Raji (cell line): ENCODE measurements around the gene SCAMP2.

Experiments
- POLR2A ChIP-seq: IDR thresholded peaks from 2 replicates; pipeline ENCODE4 v1.6.1; 2011; ENCODE audit warnings: low read depth, low read length, control low read depth; ENCODE audit not compliant: insufficient read depth

The SCAMP2 gene

DNA sequence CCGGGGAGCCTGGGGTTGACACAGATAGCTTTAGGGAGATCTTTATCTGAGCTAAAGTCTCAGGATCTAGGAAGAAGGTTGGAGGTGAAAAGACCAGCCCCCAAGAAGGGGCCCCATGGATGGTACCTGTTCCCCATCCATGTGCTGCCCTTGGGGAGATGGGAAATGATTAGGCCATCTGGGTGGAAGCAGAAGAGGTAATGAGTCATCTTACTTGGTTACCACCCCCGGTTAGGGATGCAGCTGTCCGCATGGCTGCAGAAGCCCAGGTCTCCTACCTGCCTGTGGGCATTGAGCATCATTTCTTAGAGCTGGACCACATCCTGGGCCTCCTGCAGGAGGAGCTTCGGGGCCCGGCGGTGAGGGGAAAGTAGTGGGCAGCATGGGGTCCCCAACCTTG lies 49.8 kb downstream of the SCAMP2 start:
- no peak for TF ChIP-seq POLR2A

DNA sequence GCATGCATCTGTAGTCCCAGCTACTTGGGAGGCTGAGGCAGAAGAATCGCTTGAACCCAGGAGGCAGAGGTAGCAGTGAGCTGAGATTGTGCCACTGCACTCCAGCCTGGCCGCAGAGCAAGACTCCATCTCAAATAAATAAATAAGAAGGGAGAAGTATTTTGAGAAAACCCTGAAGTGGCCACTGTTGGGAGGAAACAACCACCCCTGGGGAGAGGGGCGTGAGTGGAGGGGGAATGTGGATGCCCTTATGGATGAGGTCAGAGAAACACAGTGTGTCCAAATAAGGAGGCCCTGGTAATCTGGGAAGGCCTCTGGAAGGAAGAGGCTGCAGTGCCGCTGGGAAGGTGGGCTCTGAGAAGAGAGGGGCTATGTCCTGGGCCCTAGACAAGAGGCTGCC lies 50.9 kb downstream of the SCAMP2 start:
- TF ChIP-seq POLR2A: no peak

DNA sequence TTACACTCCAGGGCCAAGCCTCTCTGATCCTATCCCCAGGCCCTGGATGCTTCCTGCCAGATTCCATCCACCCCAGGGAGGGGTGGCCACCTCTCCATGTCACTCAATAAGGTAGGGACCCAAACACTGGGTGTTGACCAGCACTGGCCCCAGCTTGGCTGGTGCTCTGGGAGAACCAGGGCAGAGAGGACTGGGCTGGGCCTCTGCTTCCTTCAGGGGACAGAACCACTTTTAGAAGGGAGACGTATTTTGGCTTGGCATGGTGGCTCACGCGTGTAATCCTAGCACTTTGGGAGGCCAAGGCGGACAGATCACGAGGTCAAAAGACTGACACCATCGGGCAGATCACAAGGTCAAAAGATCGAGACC lies 51.4 kb downstream of the SCAMP2 start:
- no peak for TF ChIP-seq POLR2A

DNA sequence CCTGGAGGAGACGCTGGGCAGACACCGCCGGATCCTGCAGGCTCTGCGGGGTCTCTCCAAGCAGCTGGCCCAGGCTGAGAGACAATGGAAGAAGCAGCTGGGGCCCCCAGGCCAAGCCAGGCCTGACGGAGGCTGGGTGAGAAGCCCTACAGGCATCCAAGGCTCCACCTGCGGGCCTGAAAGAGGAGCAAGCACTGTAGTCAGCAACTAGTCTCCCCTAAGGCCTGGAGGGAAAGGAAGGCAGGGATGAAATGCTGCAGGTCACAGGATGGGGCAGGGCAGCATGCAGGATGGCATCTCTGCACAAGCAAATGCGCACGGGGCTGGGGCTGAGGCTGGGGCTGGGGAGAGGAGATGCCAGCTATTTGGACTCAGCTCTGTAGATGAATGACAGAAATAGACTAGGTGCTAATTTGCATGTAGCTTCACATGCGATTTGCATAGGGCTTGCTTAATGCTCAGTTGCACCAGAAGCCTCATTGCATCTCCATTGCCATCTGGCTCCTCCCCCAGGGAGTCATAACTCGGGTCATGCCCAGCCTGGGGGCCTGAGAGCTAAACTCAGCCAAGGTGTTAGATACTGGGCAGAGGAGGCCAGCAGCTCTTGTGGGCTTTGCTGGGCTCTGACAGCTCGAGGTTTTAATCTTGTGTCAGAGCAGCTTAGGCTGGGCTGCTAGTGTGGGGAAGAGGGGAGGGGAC lies 51.9 kb downstream of the SCAMP2 start:
- peak; percentile 89 for TF ChIP-seq POLR2A

DNA sequence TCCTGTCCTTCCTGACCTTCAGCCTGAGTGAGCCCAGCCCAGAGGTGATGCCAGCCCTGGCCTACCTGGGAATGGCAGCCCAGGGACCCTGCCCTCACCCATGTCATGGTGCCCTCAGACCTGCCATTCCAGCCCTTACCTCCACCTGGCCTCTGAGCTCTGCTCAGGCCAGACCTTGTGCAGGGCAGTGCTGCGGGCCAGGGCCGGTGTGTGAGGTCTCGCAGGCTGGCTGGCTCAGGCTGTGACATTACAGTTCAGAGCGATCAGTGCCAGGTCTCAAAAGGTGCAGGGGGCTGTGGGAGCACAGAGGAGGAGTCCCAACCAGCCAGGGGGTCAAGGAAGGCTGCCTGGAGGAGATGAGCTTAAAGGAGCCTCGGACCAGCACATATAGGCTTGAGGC lies 53.1 kb downstream of the SCAMP2 start:
- no peak for TF ChIP-seq POLR2A

DNA sequence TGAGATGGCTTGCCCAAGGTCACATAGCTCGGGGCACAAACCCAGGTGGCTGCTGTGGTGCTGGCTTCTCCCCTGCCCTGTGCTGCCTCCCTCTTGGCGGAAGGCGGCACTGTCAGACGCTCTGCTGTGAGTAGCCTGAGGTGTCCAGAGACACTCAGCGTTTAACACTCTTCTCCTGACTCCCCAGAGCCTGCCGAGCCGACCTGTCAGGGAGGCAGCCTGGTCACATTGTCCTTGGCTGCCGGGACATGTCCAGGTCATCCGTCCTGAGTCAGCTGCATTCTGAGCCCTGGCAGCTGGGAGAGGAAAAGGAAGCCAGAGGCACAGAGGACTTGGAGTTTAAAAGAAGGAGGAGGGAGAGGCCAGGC lies 55.8 kb downstream of the SCAMP2 start:
- TF ChIP-seq POLR2A: no peak

DNA sequence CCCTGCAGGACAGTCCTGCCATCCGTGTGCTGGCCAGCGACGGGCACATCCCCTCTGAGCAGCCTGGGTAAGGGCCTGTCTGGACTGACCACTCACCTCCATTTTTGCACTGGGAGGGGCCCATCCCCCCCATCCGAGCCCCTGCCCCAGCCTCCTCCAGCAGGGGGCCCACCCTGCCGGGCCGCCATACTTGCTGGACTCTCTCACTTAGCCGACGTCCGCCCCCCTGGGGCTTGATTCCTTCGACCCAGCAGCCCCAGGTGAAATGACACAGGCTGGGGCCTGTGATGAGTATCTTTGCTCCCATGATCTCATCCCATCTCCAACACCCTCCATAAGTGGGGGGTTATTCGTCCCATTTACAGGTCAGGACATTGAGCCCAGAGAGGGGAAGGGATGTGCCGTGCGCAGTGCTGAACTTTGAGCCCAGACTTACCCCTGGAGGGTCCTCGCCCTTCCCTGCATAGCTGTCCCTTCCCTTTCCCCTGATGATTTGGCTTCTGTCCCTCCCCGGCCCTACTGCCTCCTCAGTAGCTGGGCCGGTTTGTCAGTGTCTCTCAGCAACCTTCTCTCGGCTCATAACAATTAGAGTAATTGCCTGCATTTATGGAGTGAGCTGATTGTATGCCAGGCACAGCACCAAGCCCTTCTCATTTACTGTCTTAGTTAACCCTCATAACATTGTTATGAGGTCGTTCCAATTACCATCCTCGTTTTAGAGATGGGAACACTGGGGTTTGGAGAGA lies 56.4 kb downstream of the SCAMP2 start:
- no peak for TF ChIP-seq POLR2A

DNA sequence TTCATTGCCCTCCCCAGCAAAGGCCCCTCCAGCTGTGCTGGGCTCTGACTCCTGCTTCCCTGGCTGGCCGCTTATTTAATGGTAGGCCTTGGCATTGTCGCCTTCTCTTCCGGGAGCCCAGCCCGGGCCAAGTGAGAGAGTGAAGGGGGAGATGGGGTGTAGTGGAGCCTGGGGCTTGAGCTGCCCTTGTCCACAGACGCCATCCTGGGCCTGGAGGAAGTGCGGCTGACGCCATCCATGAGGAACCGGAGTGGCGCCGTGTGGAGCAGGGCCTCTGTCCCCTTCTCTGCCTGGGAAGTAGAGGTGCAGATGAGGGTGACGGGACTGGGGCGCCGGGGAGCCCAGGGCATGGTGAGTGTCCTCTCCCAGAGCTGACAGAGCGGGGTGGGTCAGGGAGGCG lies 57.2 kb downstream of the SCAMP2 start:
- TF ChIP-seq POLR2A: no peak

DNA sequence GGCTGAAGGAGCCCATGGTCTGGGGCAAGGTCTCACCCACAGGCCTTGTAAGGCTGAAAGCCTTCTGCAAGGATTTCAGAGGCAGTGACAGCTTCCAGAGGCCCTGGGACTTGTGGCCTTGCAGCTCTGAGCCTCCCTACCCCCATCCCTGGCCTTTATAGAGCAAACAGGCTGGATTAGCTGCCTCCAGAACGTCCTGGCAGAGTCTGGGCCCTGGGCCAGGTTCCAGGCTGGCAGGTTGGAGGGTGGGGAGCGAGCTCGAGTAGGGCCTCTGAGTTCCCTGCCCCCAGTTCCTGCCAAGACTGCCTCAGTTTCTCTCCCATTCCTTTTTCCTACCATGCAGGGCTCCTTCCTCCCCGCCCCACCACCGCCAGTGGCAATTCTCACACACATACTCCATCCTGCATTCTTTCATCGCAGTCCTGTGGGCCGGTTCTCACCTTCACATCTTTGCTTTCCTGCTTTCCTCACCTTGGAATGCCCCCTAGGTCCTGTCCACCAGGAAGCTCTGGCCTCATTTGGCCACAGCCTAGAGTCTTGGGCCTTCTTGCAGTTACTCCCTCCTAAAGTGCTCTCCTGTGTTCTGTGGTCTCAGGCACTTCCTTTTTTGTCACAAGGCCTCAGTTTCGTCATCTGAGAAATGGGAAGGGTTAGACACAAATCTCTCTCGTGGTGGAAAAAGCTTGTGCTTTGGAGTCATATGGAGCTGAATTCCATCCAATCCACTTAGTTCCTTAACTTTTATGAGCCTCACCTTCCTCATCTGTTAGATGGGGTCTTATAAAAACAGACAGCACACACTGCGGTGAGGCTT lies 57.8 kb downstream of the SCAMP2 start:
- TF ChIP-seq POLR2A: no peak

DNA sequence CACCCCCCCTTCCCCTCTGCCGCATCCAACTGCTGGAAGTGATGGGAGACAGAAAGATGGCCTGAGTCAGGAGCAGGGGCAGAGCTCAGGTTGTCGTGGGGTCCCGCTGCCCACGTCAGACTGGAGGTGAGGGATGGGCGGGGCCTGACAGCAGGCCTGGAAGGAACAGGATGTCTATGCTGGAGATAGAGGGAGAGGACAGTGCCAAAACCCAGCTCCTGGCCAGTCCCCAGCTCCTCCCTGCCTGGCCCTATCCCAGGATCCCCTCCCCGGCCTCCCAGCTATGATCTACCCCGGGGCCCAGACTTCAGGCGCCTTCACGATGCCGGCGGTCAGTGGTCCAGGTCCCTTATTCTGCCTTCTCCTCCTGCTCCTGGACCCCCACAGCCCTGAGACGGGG lies 60.6 kb downstream of the SCAMP2 start, which contains the start of gene LMAN1L:
Gene LMAN1L, plus strand, starts transcription at position 303 of the 400 bp plus-strand sequence. Its CDS starts 20 bp downstream, at position 323.
- no peak for TF ChIP-seq POLR2A

DNA sequence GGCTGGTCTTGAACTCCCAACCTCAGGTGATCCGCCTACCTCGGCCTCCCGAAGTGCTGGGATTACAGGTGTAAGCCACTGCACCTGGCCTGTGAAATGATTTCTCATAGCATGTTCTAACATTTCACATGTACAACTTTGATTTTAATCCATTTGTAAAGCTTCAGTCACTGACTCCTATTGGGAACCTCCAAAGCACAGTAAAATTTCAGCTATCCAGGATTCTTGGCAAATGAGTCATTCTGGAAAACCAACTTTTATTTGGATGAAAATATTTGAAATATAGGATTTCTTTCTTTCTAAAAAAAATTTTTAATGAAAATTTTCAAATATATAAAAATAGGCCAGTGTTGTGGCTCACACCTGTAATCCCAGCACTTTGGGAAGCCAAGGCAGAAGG lies 63.2 kb downstream of the SCAMP2 start:
- no peak for TF ChIP-seq POLR2A

DNA sequence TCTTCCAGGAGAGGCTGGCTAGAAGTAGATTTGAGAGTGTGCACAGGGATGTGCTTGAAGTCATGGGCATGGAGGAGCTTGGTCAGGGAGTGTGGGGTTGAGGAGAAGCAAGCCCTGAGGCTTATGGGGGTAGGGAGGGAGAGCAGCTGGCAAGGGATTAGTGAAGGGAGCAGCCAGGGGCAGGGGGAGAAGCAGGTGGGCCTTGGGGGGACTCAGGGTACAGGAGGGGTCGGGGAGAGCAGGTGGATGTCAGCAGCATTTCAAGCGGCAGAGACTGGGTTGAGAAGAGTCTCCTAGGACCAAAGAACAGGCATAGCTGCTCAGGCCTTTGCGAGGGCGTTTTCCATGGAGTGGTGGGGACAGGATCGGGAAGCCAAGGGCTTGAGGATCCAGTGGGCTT lies 63.9 kb downstream of the SCAMP2 start:
- no peak for TF ChIP-seq POLR2A

DNA sequence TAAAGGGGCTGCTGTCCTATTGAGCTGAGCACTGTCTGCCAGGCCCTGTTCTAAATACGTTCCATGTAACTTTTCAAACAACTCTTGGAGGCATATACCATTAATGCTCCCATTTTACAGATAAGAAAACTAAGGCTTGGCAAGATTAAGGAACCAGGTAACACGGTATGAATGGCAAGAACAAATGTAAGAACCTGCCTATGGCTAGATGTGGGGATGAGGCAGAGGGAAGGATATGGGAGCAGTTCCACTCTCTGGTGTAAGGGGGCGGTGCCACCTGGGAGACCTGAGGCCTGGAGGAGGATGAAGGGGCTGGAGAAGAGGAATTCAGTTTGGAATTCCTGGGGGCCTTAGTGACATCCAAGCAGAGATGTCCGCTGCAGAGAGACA lies 64.3 kb downstream of the SCAMP2 start:
- no peak for TF ChIP-seq POLR2A

DNA sequence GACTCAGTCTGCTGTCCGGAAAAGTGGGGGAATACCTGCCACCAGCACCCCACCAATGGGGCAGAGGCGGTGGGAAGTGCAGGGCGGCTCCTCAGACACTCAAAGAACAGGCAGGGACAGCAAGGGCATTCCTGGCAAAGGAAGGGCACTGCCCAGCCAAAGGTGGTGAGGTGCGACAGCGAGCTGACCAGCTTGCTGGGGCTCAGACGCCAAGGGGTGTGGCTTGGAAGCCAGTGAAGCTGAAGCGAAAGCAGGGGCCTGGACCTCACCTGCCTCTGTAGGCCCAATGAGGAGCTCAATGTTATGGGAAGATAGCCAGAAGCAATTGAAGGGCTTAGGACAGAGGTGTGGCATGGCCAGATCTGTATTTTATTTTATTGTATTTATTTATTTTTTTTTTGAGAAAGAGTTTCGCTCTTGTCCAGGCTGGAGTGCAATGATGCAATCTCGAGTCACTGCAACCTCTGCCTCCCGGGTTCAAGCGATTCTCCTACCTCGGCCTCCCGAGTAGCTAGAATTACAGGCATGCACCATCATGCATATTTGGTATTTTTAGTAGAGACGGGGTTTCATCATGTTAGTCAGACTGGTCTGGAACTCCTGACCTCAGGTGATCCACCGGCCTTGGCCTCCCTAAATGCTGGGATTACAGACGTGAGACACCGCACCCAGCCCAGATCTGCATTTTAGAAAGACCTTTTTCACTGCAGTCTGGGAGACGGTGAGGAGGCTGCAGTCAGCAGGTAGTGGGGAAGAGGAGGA lies 64.9 kb downstream of the SCAMP2 start:
- TF ChIP-seq POLR2A: no peak

DNA sequence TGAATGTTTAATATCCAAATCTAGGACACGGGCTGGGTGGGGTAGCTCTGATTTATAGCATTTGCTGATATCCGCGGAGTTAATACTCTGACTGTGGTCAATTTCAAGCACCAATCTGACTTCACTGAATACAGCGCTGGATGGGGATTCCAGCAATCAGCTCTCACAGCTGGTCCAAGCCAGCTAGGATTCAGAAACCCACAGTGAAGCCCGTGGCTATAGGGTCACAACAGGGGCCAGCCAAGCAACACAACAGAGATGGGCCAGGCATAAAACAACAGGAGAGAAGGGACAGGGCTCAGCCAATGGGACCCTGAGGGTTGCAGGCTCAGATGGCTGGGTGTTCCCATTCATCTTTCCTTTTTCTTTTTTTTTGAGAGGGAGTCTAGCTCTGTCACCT lies 65.9 kb downstream of the SCAMP2 start:
- TF ChIP-seq POLR2A: no peak
